Osteoblast (primary cell): ENCODE measurements around the gene ADARB2. TPM values are rescaled to one million over a fixed set of nuclear protein-coding genes. Genes with fewer than 3 reads are reported as not detected.

Source experiments
- DNase-seq: peaks from one replicate; pipeline ENCODE4 v3.0.0; 2011; ENCODE audit warnings: low spot score, mixed read lengths; ENCODE audit not compliant: insufficient read length; ENCODE audit errors: missing footprints
- H2AFZ ChIP-seq: 2 replicates; pipeline ENCODE4 v1.6.0; 2011; ENCODE audit warnings: mild to moderate bottlenecking, low read length
- H3K27ac ChIP-seq: 2 replicates; pipeline ENCODE4 v1.5.1; 2011; ENCODE audit warnings: mild to moderate bottlenecking, low read depth, low read length, moderate library complexity
- H3K27me3 ChIP-seq: 2 replicates; pipeline ENCODE4 v1.6.0; 2012; ENCODE audit warnings: mild to moderate bottlenecking, control low read depth, inconsistent platforms, low read length, moderate library complexity; ENCODE audit not compliant: insufficient read depth
- H3K36me3 ChIP-seq: 2 replicates; pipeline ENCODE4 v1.5.1; 2011; ENCODE audit warnings: mild to moderate bottlenecking, low read length, control low read depth, moderate library complexity; ENCODE audit not compliant: insufficient read depth
- H3K4me1 ChIP-seq: 2 replicates; pipeline ENCODE4 v1.5.1; 2011; ENCODE audit warnings: mild to moderate bottlenecking, low read length, control low read depth, moderate library complexity; ENCODE audit not compliant: insufficient read depth
- H3K4me2 ChIP-seq: 2 replicates; pipeline ENCODE4 v1.6.0; 2011; ENCODE audit warnings: mild to moderate bottlenecking, low read length; ENCODE audit not compliant: insufficient read depth
- H3K4me3 ChIP-seq: fragments of 200-600 bp; sonication (generic); 3 replicates; pipeline ENCODE4 v1.5.1; 2012; ENCODE audit warnings: mild to moderate bottlenecking, low read length, inconsistent platforms; ENCODE audit not compliant: insufficient read depth
- H3K79me2 ChIP-seq: 2 replicates; pipeline ENCODE4 v1.6.0; 2012; ENCODE audit warnings: mild to moderate bottlenecking, low read length, control low read depth, inconsistent platforms; ENCODE audit not compliant: insufficient read depth
- H3K9me3 ChIP-seq: 2 replicates; pipeline ENCODE4 v1.5.1; 2011; ENCODE audit warnings: low read depth, low read length, control low read depth
- H4K20me1 ChIP-seq: 2 replicates; pipeline ENCODE4 v1.6.0; 2012; ENCODE audit warnings: mild to moderate bottlenecking, low read length, control low read depth; ENCODE audit not compliant: insufficient read depth
- total RNA-seq: library from RNA; depleted of rRNA; stranded (reverse); fragments of >200 nt; gene quantifications from 2 replicates; pipeline ENCODE4 v1.2.3, GENCODE V29; 2012
- TF ChIP-seq, protein P1 (sequence below): IDR thresholded peaks from 2 replicates; pipeline ENCODE4 v1.5.1; 2011; ENCODE audit warnings: mild to moderate bottlenecking, low read depth, low read length, moderate library complexity; ENCODE audit errors: extremely low read depth

Gene ADARB2
- total RNA-seq, 1 donor = not detected

GRCh38 chr10:1154531-1155295, 582.6 kb downstream of the ADARB2 start:
- no peaks in the 10 kb centered on the region for H3K9me3 ChIP-seq

DNA sequence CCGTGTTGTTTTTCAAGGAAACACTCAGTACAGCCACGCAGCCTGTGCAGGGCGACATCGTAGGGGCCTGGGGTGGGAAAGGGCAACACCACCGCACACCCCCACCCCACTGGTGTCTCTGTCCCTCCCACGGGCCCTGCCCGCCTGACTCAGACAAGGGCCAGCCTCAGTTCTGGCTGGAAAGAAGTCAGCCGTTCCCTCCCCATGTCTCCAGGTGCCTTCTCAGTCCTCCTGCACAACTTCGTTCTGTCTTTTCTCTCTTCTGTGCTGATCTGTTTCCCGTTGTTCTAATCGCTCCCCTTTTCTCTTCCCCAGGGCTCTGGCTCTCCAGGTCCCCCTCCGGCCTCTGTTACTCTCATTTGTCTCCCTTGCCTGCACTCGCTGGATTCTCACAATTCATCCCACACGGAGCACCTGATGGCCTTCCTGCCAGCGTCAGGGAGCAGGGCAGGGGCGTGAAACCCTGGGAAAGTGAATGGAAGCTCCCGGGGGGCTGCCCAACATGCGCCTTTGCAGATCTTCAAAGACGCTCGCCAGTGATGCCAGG, 583.4 kb downstream of the ADARB2 start:
- TF ChIP-seq, protein P1, sequence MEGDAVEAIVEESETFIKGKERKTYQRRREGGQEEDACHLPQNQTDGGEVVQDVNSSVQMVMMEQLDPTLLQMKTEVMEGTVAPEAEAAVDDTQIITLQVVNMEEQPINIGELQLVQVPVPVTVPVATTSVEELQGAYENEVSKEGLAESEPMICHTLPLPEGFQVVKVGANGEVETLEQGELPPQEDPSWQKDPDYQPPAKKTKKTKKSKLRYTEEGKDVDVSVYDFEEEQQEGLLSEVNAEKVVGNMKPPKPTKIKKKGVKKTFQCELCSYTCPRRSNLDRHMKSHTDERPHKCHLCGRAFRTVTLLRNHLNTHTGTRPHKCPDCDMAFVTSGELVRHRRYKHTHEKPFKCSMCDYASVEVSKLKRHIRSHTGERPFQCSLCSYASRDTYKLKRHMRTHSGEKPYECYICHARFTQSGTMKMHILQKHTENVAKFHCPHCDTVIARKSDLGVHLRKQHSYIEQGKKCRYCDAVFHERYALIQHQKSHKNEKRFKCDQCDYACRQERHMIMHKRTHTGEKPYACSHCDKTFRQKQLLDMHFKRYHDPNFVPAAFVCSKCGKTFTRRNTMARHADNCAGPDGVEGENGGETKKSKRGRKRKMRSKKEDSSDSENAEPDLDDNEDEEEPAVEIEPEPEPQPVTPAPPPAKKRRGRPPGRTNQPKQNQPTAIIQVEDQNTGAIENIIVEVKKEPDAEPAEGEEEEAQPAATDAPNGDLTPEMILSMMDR = no peak

More at GRCh38 chr10:1154531-1155295, 582.6 kb downstream of the ADARB2 start:
- no peaks in the 10 kb centered on the region for H4K20me1 ChIP-seq
- TF ChIP-seq, protein P1 = no peak
- H3K27me3 ChIP-seq = no peaks in the 10 kb centered on the region
- H2AFZ ChIP-seq = no peak overlapping the region
- H3K27ac ChIP-seq = no peak overlapping the region
- H3K36me3 ChIP-seq = no peaks in the 10 kb centered on the region
- H3K4me3 ChIP-seq = no peak overlapping the region
- H3K79me2 ChIP-seq = no peaks in the 10 kb centered on the region
- no peak overlapping the region for H3K4me2 ChIP-seq
- no peak for DNase-seq
- no peaks in the 10 kb centered on the region for H3K4me1 ChIP-seq

DNA sequence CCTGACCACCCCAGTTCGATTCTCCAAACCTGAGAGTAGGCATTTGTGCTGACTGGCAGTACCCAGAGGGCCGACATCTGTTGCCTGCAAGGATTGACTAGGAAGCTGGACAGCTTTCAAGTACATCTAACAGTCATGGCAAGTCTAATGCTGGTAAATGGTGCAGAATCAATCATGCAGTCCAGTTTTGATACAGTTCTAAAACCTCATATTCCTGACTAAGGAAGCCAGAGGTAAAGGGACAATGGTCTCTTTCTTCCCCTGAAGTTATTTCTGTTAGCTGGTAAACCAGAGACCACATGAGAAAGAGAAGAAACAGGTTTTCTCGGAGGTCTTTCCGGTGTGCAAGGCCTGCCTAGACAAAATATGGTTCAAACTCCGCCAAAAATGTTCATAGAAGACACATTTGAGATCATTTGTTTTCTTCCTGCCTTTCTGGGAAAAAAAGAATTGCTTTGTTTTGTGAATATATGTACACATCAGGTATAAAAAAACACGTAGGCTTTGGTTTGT, 584.0 kb downstream of the ADARB2 start:
- Histone ChIP-seq H3K4me2 (no peak overlapping the region), H3K27me3 (no peaks in the 10 kb centered on the region), H3K36me3 (no peaks in the 10 kb centered on the region), H2AFZ (no peak overlapping the region), H4K20me1 (no peaks in the 10 kb centered on the region), H3K9me3 (no peaks in the 10 kb centered on the region), H3K4me1 (no peaks in the 10 kb centered on the region), H3K27ac (no peak overlapping the region), H3K79me2 (no peaks in the 10 kb centered on the region), H3K4me3 (no peak overlapping the region)
- no peak for DNase-seq
- TF ChIP-seq, protein P1 = no peak

More for the DNA sequence above, 583.4 kb downstream of the ADARB2 start:
- no peaks in the 10 kb centered on the region for H3K9me3 ChIP-seq
- no peak for DNase-seq
- no peaks in the 10 kb centered on the region for H3K4me1 ChIP-seq
- H3K27me3 ChIP-seq = no peaks in the 10 kb centered on the region
- no peak overlapping the region for H3K4me3 ChIP-seq
- H3K4me2 ChIP-seq = no peak overlapping the region
- no peak overlapping the region for H3K27ac ChIP-seq
- no peak overlapping the region for H2AFZ ChIP-seq
- H4K20me1 ChIP-seq = no peaks in the 10 kb centered on the region
- H3K79me2 ChIP-seq = no peaks in the 10 kb centered on the region
- no peaks in the 10 kb centered on the region for H3K36me3 ChIP-seq
